HepG2 (cell line): Measurements from ENCODE around the gene ZSWIM6.

Experiments
- AGO1 ChIP-seq: fragments of 200-400 bp; formaldehyde crosslinking; IDR thresholded peaks from 2 replicates; pipeline ENCODE4 v1.6.1; 2017; ENCODE audit warnings: mild to moderate bottlenecking, low read depth, low read length, moderate library complexity; ENCODE audit not compliant: poor library complexity, severe bottlenecking
- ATAD3A ChIP-seq: sonication (generic); formaldehyde crosslinking; IDR thresholded peaks from 2 replicates; pipeline ENCODE4 v1.4.0; 2020; ENCODE audit warnings: missing genetic modification reagents
- BRF2 ChIP-seq: sonication (generic); formaldehyde crosslinking; IDR thresholded peaks from 2 replicates; pipeline ENCODE4 v1.8.1; 2022; ENCODE audit warnings: mild to moderate bottlenecking, missing genetic modification reagents
- CAMTA2 ChIP-seq: sonication (generic); formaldehyde crosslinking; IDR thresholded peaks from 2 replicates; pipeline ENCODE4 v1.4.0; 2020; ENCODE audit warnings: mild to moderate bottlenecking, missing genetic modification reagents, borderline replicate concordance
- CEBPG ChIP-seq: IDR thresholded peaks from 2 replicates; pipeline ENCODE4 v1.6.1; 2016
- CTCF ChIP-seq: sonication (generic); formaldehyde crosslinking; IDR thresholded peaks from 2 replicates; pipeline ENCODE4 v1.5.0; 2020; ENCODE audit warnings: mild to moderate bottlenecking, missing genetic modification reagents, moderate library complexity
- DNMT1 ChIP-seq: sonication (generic); formaldehyde crosslinking; IDR thresholded peaks from 2 replicates; pipeline ENCODE4 v1.5.1; 2020; ENCODE audit warnings: mild to moderate bottlenecking, missing genetic modification reagents
- PATZ1 ChIP-seq: sonication (generic); formaldehyde crosslinking; IDR thresholded peaks from 2 replicates; pipeline ENCODE4 v1.4.0; 2020; ENCODE audit warnings: missing genetic modification reagents
- SUZ12 ChIP-seq: fragments of 150-350 bp; IDR thresholded peaks from 2 replicates; pipeline ENCODE4 v1.6.1; 2014; ENCODE audit warnings: low read depth, low read length
- TARDBP ChIP-seq: sonication (generic); formaldehyde crosslinking; IDR thresholded peaks from 2 replicates; pipeline ENCODE4 v1.8.0; 2022; ENCODE audit warnings: mild to moderate bottlenecking, missing genetic modification reagents
- TP53 ChIP-seq: sonication (generic); formaldehyde crosslinking; conservative IDR thresholded peaks from 2 replicates; pipeline ENCODE4 v1.4.0; 2020; ENCODE audit warnings: missing genetic modification reagents
- TF ChIP-seq, protein P1 (sequence below): sonication (generic); formaldehyde crosslinking; IDR thresholded peaks from 2 replicates; pipeline ENCODE4 v1.4.0; 2020; ENCODE audit warnings: missing genetic modification reagents
- TF ChIP-seq, protein P2 (sequence below): sonication (generic); formaldehyde crosslinking; IDR thresholded peaks from 2 replicates; pipeline ENCODE4 v1.4.0; 2020; ENCODE audit warnings: low read depth, missing genetic modification reagents

DNA sequence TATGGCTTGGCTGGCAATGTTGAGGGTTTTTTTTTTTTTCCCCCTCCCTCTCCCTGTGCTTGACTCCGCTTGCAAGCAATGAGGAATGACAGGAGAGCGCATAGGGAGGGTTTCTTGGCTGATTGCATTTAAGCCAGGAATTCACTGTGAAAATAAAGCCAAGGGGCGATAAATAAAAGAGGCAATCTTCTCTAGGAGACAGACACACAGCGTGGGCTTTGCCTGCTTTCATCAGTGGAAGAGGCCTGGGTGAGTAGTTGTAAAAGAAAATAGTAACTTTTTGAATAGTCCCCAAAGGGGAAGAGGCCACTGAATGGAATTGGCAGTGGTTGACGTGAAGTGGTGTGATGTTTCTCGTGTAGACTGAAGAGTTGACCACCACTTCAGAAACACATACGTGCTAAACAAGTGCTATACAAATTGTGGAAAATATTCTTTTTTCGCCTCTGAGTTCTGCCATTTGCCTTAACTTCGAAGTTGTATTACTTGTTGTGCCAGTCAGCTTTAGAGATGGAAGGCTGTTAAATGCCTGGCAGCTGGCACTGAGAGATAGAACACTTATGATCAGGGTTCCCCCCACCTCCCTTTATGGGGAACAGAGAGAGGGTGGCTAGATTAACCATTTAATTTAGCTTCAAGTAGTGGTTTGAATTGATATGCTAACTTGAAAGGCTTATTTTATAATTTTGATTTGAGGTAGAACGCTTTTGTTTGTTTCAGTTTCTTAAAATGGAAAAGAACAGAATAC, 3.0 kb downstream of the ZSWIM6 start:
- TF ChIP-seq CTCF (CRISPR knock-in tag) (no peak), AGO1 (no peak), DNMT1 (CRISPR knock-in tag) (no peak), PATZ1 (no peak), CAMTA2 (CRISPR knock-in tag) (no peak), TARDBP (CRISPR knock-in tag) (no peak), TP53 (no peak), CEBPG (CRISPR knock-in tag) (no peak), BRF2 (CRISPR knock-in tag) (no peak), SUZ12 (no peak), ATAD3A (CRISPR knock-in tag) (no peak)
- TF ChIP-seq, protein P1, sequence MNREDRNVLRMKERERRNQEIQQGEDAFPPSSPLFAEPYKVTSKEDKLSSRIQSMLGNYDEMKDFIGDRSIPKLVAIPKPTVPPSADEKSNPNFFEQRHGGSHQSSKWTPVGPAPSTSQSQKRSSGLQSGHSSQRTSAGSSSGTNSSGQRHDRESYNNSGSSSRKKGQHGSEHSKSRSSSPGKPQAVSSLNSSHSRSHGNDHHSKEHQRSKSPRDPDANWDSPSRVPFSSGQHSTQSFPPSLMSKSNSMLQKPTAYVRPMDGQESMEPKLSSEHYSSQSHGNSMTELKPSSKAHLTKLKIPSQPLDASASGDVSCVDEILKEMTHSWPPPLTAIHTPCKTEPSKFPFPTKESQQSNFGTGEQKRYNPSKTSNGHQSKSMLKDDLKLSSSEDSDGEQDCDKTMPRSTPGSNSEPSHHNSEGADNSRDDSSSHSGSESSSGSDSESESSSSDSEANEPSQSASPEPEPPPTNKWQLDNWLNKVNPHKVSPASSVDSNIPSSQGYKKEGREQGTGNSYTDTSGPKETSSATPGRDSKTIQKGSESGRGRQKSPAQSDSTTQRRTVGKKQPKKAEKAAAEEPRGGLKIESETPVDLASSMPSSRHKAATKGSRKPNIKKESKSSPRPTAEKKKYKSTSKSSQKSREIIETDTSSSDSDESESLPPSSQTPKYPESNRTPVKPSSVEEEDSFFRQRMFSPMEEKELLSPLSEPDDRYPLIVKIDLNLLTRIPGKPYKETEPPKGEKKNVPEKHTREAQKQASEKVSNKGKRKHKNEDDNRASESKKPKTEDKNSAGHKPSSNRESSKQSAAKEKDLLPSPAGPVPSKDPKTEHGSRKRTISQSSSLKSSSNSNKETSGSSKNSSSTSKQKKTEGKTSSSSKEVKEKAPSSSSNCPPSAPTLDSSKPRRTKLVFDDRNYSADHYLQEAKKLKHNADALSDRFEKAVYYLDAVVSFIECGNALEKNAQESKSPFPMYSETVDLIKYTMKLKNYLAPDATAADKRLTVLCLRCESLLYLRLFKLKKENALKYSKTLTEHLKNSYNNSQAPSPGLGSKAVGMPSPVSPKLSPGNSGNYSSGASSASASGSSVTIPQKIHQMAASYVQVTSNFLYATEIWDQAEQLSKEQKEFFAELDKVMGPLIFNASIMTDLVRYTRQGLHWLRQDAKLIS (CRISPR knock-in tag), result no peak
- TF ChIP-seq, protein P2, sequence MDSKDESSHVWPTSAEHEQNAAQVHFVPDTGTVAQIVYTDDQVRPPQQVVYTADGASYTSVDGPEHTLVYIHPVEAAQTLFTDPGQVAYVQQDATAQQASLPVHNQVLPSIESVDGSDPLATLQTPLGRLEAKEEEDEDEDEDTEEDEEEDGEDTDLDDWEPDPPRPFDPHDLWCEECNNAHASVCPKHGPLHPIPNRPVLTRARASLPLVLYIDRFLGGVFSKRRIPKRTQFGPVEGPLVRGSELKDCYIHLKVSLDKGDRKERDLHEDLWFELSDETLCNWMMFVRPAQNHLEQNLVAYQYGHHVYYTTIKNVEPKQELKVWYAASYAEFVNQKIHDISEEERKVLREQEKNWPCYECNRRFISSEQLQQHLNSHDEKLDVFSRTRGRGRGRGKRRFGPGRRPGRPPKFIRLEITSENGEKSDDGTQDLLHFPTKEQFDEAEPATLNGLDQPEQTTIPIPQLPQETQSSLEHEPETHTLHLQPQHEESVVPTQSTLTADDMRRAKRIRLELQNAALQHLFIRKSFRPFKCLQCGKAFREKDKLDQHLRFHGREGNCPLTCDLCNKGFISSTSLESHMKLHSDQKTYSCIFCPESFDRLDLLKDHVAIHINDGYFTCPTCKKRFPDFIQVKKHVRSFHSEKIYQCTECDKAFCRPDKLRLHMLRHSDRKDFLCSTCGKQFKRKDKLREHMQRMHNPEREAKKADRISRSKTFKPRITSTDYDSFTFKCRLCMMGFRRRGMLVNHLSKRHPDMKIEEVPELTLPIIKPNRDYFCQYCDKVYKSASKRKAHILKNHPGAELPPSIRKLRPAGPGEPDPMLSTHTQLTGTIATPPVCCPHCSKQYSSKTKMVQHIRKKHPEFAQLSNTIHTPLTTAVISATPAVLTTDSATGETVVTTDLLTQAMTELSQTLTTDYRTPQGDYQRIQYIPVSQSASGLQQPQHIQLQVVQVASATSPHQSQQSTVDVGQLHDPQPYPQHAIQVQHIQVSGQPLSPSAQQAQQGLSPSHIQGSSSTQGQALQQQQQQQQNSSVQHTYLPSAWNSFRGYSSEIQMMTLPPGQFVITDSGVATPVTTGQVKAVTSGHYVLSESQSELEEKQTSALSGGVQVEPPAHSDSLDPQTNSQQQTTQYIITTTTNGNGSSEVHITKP (CRISPR knock-in tag), result no peak
